ENCODE results near the gene RHOH. TPM values are rescaled to one million over a fixed set of nuclear protein-coding genes. Genes with fewer than 3 reads are reported as not detected.

Gene RHOH
- total and polyA plus RNA-seq, 2 donors from 2014 or later = 0.17 to 14.1 TPM

DNA sequence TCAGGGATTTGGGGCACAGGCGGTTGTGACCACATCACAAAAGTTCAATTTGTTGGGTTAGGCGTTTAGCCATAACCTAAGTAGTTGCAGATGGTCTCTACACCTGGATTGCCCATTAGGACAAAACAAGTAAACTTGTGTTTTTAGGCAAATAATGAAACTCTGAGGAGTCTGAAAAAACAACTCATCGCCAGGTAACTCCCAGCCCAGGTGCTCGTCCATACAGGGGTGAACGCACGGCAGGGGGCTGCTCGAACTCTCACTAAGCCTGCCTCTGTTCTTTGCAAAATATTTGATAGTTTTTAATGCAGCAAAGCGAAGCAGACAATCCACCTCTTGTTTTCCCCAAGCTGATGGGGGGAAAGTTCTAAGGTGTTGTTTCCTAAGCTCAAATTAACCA is 559 bp upstream of the RHOH start:
- Histone ChIP-seq H3K9ac (ENCODE audit: low read length in 3 of 3) (no peak overlapping the region), H3K9me3 (ENCODE audit: control insufficient read depth in 2 of 3, insufficient read depth in 1 of 3, low read length in 3 of 3) (no peaks in the 10 kb centered on the region), H3K27ac (ENCODE audit: low read depth in 2 of 2, low read length in 2 of 2) (no peak overlapping the region), H3K4me1 (ENCODE audit: control insufficient read depth in 2 of 3, insufficient read depth in 2 of 3, low read depth in 1 of 3, low read length in 3 of 3) (no peaks in the 10 kb centered on the region), H3K27me3 (ENCODE audit: control insufficient read depth, insufficient read depth, low read length) (no peaks in the 10 kb centered on the region), H3K36me3 (ENCODE audit: control insufficient read depth in 2 of 3, insufficient read depth in 3 of 3, low read length in 3 of 3) (no peaks in the 10 kb centered on the region), H3K4me3 (ENCODE audit: low read length in 3 of 3) (no peak overlapping the region)
- intact Hi-C loops (cut with DNase I) = no loop called here
- TF ChIP-seq, protein P1, sequence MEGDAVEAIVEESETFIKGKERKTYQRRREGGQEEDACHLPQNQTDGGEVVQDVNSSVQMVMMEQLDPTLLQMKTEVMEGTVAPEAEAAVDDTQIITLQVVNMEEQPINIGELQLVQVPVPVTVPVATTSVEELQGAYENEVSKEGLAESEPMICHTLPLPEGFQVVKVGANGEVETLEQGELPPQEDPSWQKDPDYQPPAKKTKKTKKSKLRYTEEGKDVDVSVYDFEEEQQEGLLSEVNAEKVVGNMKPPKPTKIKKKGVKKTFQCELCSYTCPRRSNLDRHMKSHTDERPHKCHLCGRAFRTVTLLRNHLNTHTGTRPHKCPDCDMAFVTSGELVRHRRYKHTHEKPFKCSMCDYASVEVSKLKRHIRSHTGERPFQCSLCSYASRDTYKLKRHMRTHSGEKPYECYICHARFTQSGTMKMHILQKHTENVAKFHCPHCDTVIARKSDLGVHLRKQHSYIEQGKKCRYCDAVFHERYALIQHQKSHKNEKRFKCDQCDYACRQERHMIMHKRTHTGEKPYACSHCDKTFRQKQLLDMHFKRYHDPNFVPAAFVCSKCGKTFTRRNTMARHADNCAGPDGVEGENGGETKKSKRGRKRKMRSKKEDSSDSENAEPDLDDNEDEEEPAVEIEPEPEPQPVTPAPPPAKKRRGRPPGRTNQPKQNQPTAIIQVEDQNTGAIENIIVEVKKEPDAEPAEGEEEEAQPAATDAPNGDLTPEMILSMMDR (IDR thresholded peaks at IDR 0.05; ENCODE audit: borderline replicate concordance, extremely low read depth, insufficient read depth) = no peak
- FAIRE-seq = no peak
- DNase-seq = no peak

DNA sequence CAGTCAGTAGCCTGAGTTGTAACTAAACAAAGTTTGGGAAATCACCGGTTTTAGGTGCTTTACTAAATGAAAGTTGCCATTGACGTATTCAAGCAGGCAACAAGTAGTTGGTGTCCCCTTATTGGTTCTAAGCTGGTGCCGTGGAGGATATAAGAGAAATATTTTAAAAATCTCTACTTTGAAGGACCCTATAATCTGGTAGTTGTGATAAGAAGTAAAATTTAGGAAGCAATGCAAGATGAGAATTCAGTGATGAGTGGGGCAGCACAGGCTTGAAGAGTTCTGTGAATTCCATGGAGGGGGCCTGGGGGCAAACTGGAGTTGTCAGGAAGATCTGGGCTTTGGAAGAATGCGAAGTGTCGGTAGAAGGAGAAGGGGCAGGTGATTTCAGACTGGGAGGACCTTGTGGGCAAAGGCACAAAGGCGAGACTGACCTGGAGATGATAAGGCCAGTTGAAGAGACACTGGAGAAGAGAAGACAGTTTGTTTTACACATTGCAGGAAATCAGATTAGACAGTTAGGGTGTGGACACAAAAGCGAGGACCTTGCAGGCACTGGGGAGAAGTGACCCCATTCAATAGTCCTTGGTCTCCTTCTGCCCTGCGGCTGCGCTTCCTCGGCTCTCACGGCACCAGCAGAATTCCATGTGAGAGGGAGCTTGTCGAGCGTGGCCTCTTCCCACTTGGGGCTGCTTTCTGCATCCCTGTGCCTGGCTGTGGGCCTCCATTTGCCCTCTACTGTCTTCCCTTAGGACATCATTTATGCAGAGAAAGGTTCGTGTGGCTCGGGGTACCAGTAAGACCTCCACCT is 1.3 kb downstream of the RHOH start:
- Histone ChIP-seq H3K27me3 (ENCODE audit: control insufficient read depth, insufficient read depth, low read length) (no peaks in the 10 kb centered on the region), H3K9me3 (ENCODE audit: control insufficient read depth in 2 of 3, insufficient read depth in 1 of 3, low read length in 3 of 3) (no peaks in the 10 kb centered on the region), H3K4me1 (ENCODE audit: control insufficient read depth in 2 of 3, insufficient read depth in 2 of 3, low read depth in 1 of 3, low read length in 3 of 3) (no peaks in the 10 kb centered on the region), H3K4me3 (ENCODE audit: low read length in 3 of 3) (no peak overlapping the region), H3K27ac (ENCODE audit: low read depth in 2 of 2, low read length in 2 of 2) (no peak overlapping the region), H3K36me3 (ENCODE audit: control insufficient read depth in 2 of 3, insufficient read depth in 3 of 3, low read length in 3 of 3) (no peaks in the 10 kb centered on the region), H3K9ac (ENCODE audit: low read length in 3 of 3) (no peak overlapping the region)
- FAIRE-seq (no peak), DNase-seq (no peak)
- intact Hi-C loops (cut with DNase I) = no loop called here
- TF ChIP-seq, protein P1 (IDR thresholded peaks at IDR 0.05; ENCODE audit: borderline replicate concordance, extremely low read depth, insufficient read depth) = no peak

DNA sequence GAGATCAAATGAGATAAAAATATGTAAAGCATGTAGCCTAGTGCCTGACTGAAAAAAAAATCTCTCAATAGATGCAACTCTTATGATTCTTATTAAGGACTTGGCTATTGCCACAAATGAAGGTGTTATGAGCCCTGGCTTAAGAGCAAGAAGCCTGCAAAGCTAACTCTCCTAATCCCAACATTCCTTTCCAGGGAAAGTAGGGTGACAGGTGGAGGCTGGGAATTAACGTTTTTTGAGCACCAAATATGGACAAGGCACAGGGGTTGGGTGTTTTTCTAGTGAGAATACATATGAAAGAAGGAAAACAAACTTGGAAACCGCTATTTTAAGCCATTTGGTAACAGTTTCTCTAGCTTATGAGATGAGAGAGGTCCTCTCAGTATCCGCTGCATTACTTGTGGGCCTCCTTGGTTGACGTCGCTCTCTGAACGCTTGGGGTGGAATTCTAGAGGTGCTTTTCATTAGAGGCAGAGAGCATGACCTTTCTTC is 2.4 kb downstream of the RHOH start:
- DNase-seq (no peak), FAIRE-seq (no peak)
- no peak overlapping the region for H3K4me3 ChIP-seq (ENCODE audit: low read length in 3 of 3)
- no peak overlapping the region for H3K9ac ChIP-seq (ENCODE audit: low read length in 3 of 3)
- H3K27me3 ChIP-seq (ENCODE audit: control insufficient read depth, insufficient read depth, low read length) = no peaks in the 10 kb centered on the region
- H3K4me1 ChIP-seq (ENCODE audit: control insufficient read depth in 2 of 3, insufficient read depth in 2 of 3, low read depth in 1 of 3, low read length in 3 of 3) = no peaks in the 10 kb centered on the region
- TF ChIP-seq, protein P1 (IDR thresholded peaks at IDR 0.05; ENCODE audit: borderline replicate concordance, extremely low read depth, insufficient read depth) = no peak
- no peak overlapping the region for H3K27ac ChIP-seq (ENCODE audit: low read depth in 2 of 2, low read length in 2 of 2)
- no peaks in the 10 kb centered on the region for H3K9me3 ChIP-seq (ENCODE audit: control insufficient read depth in 2 of 3, insufficient read depth in 1 of 3, low read length in 3 of 3)
- intact Hi-C loops (cut with DNase I) = no loop called here
- H3K36me3 ChIP-seq (ENCODE audit: control insufficient read depth in 2 of 3, insufficient read depth in 3 of 3, low read length in 3 of 3) = no peaks in the 10 kb centered on the region
